Ishikawa (cell line): ENCODE data around the gene TEX14.

Experiments used
- CREB1 ChIP-seq: IDR thresholded peaks from 2 replicates; pipeline ENCODE4 v1.6.1; 2012; ENCODE audit warnings: low read depth
- EGR1 ChIP-seq: IDR thresholded peaks from 2 replicates; pipeline ENCODE4 v1.6.1; 2012
- REST ChIP-seq: IDR thresholded peaks from 2 replicates; pipeline ENCODE4 v1.6.1; 2012; ENCODE audit warnings: low read depth, mild to moderate bottlenecking
- TAF1 ChIP-seq: IDR thresholded peaks from 2 replicates; pipeline ENCODE4 v1.6.1; 2012; ENCODE audit warnings: low read depth, mild to moderate bottlenecking
- TCF12 ChIP-seq: IDR thresholded peaks from 2 replicates; pipeline ENCODE4 v1.6.1; 2012; ENCODE audit warnings: low read depth
- YY1 ChIP-seq: IDR thresholded peaks from 2 replicates; pipeline ENCODE4 v1.6.1; 2012; ENCODE audit warnings: low read depth
- ZBTB7A ChIP-seq: IDR thresholded peaks from 2 replicates; pipeline ENCODE4 v1.6.1; 2012; ENCODE audit warnings: low read depth

GRCh38 chr17:58691701-58692238, at the start of gene TEX14:
- no peak for TF ChIP-seq REST
- TF ChIP-seq CREB1: no peak
- TF ChIP-seq TCF12: no peak
- TF ChIP-seq YY1: no peak
- TF ChIP-seq EGR1: no peak
- TF ChIP-seq TAF1: no peak
- TF ChIP-seq ZBTB7A: no peak
